C4-2B (cell line): Measurements from ENCODE around the gene ALDH1L2.

Experiments used
- H3K27ac ChIP-seq: fragments of 450-650 bp; 2 replicates; pipeline ENCODE4 v1.5.1; 2017
- CTCF ChIP-seq: fragments of 450-650 bp; conservative IDR thresholded peaks from 2 replicates; pipeline ENCODE4 v1.5.1; 2017; ENCODE audit warnings: mild to moderate bottlenecking
- ZFX ChIP-seq: fragments of 450-650 bp; IDR thresholded peaks from 2 replicates; pipeline ENCODE4 v1.6.1; 2017

Gene ALDH1L2

DNA sequence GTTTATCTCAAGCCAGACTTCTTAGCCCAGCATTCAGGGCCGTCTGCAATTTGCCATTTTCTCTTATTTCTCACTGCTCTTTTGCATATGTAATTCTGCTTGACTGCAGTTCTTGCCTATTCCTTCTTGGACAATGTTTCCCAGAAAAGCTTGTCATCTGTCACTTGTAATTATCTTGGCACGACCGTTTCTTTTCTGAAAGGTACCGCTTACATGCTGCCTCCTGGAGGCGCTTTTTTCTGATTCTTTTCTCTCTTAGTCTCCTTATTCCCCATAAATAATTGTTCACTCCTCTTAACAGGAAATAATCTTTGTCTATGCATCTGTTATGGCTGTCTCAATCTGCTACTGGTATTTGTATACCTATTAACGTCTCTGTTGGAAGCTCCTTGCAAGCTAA lies 1.2 kb upstream of the ALDH1L2 start:
- TF ChIP-seq ZFX (no peak), CTCF (no peak)
- no peak overlapping the region for H3K27ac ChIP-seq

DNA sequence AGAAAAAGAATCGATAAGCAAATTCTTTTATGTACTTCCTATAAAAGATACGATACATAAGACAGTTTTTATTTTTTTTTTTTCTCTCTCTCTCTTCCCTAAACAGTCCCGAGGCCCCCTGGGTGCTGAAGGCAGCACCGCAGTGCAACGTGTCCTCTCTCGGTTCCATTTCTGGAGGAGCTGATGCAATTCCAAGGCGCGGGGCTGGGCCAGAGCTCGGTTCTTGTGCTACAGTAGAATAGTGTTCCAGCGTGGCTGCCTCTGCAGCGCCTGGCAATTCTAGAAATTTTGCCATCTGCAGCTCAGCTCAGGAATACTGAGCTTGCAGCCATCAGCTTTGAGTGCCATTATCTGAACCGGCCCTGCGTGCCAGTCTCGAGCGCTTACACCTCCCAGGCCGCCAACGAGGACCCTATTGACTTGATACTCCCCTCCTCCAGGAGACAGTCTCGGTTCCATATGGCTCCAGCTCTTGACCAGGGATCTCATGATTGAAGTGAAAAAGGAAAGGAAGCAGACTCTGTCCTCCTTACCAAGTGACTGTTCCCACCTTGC lies 630 bp downstream of the ALDH1L2 start:
- TF ChIP-seq ZFX, result no peak
- TF ChIP-seq CTCF, result no peak
- peak overlapping the region; percentile 20; the same call in 1 of the 2 replicates for H3K27ac ChIP-seq

DNA sequence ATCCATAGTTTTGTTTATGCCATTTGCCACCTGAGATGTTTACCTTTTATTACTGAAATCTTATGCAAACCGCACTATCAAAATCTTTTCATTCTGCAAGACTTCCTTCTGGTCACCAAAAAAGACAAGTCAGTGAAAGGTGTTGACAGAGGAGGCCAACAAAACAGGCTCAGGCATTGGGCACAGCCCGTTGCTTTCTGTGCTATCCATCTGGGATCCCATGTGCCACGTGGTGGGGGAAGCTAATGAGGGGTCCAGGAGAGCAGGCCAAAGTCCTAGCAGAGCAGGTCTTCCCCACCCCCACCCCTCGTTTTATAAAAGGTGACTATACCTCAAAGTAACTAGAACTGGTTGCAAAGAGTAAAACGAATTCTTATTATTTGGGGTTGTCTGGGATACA lies 1.2 kb downstream of the ALDH1L2 start:
- TF ChIP-seq ZFX (no peak), CTCF (no peak)
- H3K27ac ChIP-seq, result no peak overlapping the region

DNA sequence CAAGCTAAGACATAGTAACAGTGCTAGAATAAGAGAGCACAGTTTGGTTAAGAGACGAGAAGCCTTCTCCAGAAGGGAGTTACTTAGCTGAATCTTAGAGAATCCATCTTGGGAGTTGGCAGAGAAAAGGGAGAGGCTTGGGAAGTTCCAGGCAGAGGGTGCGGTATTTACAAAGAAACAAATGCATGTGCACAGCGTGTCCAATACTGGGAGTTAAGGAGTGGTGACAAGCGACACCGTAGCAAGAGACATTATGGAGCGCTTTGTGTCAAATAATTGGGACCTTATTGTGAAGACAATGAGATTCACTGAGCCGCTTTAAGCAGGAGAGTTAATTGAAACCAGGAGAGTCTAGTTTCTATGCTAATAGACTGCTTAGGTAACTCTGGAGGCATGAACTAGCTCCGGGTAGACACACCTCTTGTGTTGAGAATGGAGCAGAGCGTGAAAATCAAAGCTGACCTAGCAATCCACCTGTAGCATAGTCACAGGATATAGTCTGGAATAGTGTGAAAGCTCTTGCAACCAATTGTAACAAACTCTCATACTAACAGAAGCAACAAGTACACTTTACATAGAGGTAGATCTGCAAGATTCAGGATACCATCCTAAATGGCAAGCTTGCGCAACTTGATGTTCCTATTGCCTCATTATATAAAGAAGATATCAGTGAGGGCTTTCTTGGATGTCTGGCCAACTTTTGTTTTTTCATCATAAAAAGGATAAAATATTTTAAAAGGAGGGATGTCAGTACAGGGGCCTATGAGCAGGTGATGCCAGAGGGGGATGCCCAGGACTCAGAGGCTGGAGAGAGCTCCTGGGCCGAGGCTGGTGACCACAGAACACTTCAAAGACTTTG lies 5.3 kb downstream of the ALDH1L2 start:
- no peak overlapping the region for H3K27ac ChIP-seq
- TF ChIP-seq CTCF, result no peak

DNA sequence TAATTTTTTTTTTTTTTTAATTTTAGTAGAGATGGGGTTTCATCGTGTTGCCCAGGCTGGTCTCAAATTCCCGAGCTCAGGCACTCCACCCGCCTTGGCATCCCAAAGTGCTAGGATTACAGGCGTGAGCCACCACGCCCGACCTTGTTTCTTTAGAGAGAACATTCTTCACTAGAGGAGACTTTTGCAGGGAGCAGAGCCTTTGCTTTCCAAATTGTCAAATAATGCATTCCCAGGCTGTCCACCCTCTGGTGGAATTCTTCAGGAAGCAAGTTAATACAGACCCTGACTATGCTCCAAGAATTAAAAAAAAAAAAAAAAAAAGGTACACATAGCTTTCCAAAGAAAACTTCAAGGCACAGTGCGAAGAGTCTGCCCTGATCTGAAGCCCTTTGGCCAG lies 6.8 kb downstream of the ALDH1L2 start:
- no peak for TF ChIP-seq ZFX
- no peak overlapping the region for H3K27ac ChIP-seq

DNA sequence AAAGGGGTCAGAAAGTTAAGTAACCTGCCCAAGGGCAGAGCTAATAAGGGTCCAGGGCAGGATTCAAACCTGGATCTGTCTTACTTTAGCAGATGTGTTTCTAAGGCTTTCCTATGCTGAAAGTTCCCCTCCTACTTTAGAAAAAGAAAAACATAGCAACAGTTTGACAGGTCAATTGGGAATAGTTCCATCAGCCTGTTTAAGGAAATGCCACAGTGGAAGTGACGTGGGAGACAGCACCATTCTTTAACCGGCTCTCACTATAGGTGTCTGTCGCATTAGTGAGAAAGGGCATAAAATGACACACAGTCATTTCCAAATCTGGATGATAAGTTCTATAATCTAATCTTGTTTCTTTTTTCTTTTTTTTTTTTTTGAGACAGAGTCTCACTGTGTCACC lies 7.3 kb downstream of the ALDH1L2 start:
- no peak overlapping the region for H3K27ac ChIP-seq
- TF ChIP-seq CTCF, result no peak
- no peak for TF ChIP-seq ZFX

GRCh38 chr12:105076098-105076497 lies 8.2 kb downstream of the ALDH1L2 start:
- H3K27ac ChIP-seq, result no peak overlapping the region
- TF ChIP-seq CTCF (no peak), ZFX (no peak)
